ENCODE data around the gene PMAIP1.

Gene PMAIP1

GRCh38 chr18:59912007-59912550 is 12.3 kb downstream of the PMAIP1 start:
- no peak for DNase-seq (ENCODE audit: low read depth in 2 of 2)

DNA sequence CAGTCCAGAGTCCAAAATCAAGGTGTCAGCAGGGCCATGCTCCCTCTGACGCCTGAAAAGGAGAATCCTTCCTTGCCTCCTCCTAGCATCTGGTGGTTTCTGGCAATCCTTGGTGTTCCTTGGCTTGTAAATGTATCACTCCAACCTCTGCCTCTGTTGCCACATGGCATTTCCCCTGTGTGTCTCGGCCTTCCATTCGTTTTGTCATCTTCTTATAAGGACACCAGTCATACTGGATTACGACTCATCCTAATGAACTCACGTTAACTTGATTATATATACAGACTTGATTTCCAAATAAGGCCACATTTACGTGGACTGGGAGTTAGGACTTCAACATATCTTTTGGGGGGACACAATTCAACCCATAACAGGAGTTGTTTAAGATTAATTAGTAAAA is 15.8 kb downstream of the PMAIP1 start:
- no peak for DNase-seq (ENCODE audit: low read depth in 2 of 2)

- no peak for DNase-seq (ENCODE audit: low read depth in 2 of 2)
Measured at GRCh38 chr18:59916746-59917145, 16.9 kb downstream of the PMAIP1 start.

GRCh38 chr18:59917422-59917821 is 17.6 kb downstream of the PMAIP1 start:
- no peak for DNase-seq (ENCODE audit: low read depth in 2 of 2)

- no peak for DNase-seq (ENCODE audit: low read depth in 2 of 2)
Measured at GRCh38 chr18:59918320-59918755, 18.5 kb downstream of the PMAIP1 start.

- DNase-seq (ENCODE audit: low read depth in 2 of 2), result no peak
Measured at GRCh38 chr18:59918997-59919396, 19.2 kb downstream of the PMAIP1 start.

DNA sequence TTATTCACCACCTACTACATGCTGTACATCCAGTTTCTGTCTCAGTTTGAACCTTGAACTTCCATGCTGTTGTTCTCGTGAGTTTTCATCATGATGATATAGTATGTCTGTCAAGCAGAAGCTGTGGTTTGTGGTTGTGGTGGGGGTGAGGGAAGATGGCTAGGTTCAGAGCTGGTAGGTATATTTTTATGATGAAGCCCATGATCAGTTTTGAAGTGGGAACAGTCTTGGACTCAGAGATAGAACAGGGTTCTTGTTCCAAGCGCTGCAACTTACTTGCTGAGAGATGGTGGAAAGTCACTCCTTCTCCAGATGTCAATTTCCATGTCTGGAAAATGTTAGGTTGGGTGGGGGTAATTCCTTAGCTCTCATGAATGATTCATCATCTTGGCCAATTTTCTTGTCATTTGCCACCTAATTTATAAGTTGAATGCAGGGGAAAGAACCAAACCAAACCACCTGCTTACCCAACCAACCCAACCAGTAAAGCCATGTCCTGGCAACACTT is 21.6 kb downstream of the PMAIP1 start:
- peak; percentile 20 to 52 for DNase-seq (ENCODE audit: low read depth in 2 of 2)

DNA sequence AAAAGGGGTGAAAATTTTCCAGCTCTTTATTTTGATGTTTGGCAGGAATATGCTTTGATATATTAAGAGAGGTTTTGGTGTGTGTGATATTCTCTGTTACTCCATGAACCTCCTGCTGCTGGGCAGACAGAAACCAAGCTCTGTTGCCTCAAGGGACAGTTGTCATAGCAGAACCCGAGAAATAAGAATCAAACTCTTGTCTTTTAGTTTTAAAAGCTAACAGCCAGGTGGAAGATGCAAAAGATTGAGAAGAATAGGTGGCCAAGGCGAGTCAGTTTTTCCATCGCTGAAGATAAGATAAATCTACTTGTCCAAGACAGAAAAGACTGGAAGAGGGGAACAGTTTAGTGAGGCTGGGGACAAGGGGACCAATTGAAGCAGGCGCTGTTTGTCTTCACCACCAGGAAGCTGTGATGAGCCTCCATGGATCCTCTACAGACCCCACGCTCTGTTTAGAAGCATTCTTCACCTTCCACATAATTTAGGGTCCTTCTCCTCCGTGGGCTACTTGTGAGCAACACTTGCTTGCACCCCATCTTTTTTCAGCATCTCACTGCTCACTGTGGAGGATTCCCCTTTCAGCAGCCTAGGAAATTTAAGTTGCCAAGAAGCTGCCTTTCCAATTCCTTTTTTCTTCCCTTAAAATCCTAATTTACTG is 23.9 kb downstream of the PMAIP1 start:
- no peak for DNase-seq (ENCODE audit: low read depth in 2 of 2)

DNA sequence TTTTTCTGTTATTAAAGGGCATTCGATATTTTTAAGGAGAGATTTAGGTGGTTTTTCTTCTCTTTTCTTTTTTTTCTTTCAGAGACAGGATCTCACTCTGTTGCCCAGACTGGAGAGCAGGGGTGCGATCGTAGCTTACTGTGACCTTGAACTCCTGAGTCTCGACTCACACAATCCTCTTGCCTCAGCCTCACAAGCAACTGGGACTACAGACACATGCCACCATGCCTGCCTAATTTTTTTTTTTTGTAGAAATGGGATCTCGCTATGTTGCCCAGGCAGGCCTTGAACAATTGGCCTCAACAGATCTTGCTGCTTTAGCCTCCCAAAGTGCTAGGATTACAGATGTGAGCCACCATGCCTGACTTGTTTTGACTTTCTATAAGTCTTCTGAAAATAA is 26.3 kb downstream of the PMAIP1 start:
- no peak for DNase-seq (ENCODE audit: low read depth in 2 of 2)

DNA sequence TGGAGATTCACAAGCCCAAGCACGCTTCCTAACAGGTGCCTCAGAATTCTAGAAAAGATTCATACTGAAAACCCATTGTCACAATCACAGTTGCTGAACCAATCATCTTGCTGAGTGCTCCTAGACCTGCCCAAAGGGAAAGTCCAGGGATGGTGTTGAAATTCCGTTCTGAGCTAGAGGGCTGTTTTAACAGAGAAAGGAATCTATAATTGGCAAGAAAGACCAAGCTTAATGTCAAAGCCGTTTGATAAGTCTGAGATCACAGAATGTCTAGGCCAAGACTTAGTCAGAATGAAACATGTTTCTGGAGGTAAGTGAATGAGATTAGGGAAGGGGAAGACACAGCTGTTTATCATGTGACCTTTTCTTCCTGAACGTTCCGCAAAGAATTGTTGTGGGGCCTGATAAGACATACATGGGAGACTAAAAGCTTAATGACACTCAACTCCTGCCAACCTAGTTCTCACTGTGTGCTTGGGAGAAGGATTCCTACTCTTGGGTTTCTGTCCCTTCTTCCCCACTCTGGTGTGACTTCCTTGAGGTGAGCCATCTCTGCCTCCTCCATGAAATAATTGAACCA is 27.5 kb downstream of the PMAIP1 start:
- no peak for DNase-seq (ENCODE audit: low read depth in 2 of 2)

GRCh38 chr18:59928201-59928600 is 28.4 kb downstream of the PMAIP1 start:
- no peak for DNase-seq (ENCODE audit: low read depth in 2 of 2)

DNA sequence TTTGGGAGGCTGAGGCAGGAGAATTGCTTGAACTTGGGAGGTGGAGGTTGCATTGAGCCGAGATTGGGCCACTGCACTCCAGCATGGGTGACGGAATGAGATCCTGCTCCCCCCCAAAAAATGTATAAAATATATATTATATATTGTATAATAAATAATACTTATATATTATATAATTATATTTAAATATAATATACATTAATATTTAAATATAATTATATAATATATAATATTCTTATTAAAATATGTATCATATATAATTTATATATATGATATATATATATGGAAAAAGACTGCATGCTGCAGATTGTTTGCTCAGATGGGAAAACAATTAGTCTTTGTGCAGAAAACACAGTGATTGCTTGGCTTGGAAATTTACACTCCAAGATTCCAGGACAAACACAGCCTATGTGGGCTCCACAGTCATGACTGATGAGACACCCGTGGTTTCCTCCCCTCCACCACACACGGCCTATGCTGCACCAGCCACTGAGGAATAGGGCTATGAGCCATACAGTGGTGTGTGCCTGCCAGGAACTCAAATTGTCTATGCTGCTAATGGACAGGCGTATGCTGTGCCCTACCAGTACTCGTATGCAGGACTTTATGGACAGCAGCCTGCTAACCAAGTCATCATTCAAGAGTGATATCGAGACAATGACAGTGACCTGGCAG is 30.0 kb downstream of the PMAIP1 start:
- DNase-seq (ENCODE audit: low read depth in 2 of 2), result no peak

DNA sequence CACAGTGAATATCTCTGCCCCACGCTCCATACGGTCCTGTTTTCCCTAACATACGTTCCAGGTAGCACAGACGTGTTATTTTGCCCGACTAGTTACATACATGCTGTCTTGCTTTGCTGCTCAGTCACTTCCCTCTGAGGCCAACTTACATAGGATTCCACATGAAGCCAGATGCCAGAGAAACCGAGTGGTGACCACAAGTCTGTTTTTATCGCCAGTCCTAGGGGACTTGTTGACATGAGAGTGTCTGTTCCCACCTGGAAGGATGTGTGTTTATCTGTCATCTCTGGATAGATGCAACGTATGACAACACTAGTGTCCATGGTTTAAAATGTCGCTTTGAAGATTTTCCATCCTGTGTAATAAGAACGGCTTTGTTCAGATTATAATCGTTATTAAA is 32.6 kb downstream of the PMAIP1 start:
- no peak for DNase-seq (ENCODE audit: low read depth in 2 of 2)

- DNase-seq (ENCODE audit: low read depth in 2 of 2), result no peak
Measured at GRCh38 chr18:59938676-59939075, 38.9 kb downstream of the PMAIP1 start.

- no peak for DNase-seq (ENCODE audit: low read depth in 2 of 2)
Measured at GRCh38 chr18:59939127-59939526, 39.3 kb downstream of the PMAIP1 start.

DNA sequence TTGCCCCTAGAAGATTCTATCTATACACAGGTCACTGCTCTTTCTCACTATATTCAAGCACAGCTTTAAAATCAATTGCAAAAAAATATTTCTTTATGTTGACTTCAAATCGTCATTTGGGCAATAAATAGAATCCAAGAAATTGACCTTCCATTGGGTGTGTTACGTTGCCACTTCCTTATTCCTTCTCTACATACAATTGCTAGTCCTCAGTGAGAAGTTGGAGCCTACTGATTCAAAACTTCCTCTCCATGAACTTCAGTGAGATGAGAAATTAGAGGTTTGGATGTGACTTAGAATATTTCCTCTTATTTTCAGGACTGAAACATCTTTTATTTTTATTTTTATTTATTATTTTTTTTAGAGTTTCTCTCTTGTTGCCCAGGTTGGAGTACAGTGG is 40.3 kb downstream of the PMAIP1 start:
- no peak for DNase-seq (ENCODE audit: low read depth in 2 of 2)

- no peak for DNase-seq (ENCODE audit: low read depth in 2 of 2)
Measured at GRCh38 chr18:59941331-59941730, 41.5 kb downstream of the PMAIP1 start.

DNA sequence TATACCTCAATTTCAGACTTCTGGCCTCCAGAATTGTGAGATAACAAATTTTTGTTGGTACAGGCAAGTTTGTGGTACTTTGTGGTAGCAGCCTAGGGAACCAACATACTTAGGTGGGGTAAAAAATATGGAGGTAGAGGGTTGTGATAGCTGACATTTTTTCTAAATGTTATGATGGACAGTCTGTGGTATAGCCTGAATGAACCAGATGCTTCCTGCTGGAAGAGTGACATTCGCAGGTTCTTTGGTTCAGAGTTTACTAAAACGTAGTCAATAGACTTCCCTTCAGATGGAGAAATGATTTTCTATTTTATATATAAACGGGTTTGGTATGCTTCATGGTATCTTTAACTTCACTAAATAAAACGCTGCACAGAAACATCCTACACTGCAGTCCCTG is 42.8 kb downstream of the PMAIP1 start:
- no peak for DNase-seq (ENCODE audit: low read depth in 2 of 2)

- no peak for DNase-seq (ENCODE audit: low read depth in 2 of 2)
Measured at GRCh38 chr18:59945544-59945943, 45.7 kb downstream of the PMAIP1 start.

GRCh38 chr18:59950215-59950944 is 50.6 kb downstream of the PMAIP1 start:
- DNase-seq (ENCODE audit: low read depth in 2 of 2), result no peak

GRCh38 chr18:59951591-59951990 is 51.8 kb downstream of the PMAIP1 start:
- DNase-seq (ENCODE audit: low read depth in 2 of 2), result no peak

All from stimulated activated CD4-positive, alpha-beta T cell treated with anti-CD3 and anti-CD28 coated beads, Interleukin-12 subunit alpha, Interleukin-12 subunit beta, amount 100 ng/mL, for 24 hours (primary cell).